Measurements from ENCODE around the gene LIMS2.

LIMS2 gene

GRCh38 chr2:127674241-127675209 lies 805 bp downstream of the LIMS2 start:
- no peak for DNase-seq (ENCODE audit: low spot score)

GRCh38 chr2:127673291-127674069 lies 1.9 kb downstream of the LIMS2 start:
- no peak for DNase-seq (ENCODE audit: low spot score)

DNA sequence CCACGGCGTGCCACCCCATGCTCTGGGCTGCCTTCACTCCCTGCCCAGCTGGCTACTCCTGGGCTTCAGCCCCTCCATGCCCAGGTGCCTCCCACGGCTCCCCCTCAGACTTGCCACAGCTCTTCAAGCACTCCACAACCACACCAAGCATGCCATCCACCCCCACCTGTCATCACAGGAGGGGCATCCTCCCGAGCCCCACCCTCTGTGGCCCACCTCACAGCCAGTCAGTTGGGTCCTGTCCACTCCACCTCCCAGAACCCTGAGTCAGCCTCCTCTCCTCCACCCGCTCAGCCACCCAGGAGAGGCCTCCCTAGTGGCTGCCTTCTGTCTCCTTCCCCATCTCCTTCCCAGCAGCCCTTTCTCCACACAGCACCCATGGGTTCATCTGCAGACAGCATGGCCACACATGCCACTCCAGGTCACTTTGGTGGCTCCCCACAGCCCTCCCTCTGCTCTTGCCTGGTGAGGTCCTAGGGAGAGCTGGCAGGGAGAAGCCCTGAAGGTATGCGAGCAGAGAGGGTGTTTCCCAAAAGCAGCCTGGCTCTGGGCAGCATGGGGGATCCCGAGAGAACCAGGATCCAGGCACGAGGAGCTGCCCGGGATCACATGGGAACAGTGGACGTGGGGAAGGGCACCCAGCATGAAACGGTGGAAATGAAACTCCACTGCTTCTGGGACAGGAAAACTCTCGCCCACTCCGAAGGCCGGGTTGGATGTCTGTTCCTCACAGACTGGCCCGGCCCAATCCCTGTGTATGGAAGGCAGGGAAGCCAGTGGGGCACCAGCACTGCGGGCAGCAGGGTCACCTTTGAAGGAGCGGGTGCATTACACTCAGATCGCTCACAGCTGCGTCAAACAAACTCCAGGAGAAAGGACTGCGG lies 2.7 kb downstream of the LIMS2 start:
- DNase-seq (ENCODE audit: low spot score): no peak

DNA sequence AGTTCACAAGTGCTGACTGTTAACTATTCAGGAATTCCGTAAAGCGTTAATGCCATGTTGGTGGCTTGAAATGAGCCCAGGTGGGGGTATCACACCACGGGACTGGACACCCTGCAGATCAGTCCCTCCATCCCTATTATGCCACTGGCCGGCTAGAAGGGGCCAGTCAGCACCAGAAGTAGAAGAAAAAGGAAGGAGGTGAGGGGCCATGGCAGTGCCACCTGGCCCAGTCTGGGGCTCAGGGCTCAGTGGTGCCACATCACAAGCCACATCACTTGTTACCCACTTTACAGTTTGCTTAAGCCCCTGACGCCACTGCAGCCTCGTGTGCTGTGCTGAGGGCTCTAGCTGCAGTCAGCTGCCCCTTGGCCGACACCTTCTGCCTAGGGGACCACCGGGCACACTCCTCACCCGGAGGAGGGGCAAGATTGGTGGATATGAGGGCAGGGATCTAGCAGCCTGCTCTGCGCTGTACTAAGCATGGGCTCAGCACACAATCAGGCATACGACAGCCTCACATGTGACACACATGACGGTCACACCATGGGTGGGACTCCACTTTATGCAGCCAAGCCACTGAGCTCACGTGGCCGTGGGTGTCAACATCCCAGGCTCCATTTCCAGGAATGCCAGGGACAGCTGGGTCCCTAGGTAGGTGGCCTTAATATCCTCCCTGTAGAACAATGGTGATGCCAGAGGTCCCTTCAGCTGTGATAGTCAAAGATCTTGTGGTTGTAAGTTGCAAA lies 3.6 kb downstream of the LIMS2 start:
- DNase-seq (ENCODE audit: low spot score): no peak

DNA sequence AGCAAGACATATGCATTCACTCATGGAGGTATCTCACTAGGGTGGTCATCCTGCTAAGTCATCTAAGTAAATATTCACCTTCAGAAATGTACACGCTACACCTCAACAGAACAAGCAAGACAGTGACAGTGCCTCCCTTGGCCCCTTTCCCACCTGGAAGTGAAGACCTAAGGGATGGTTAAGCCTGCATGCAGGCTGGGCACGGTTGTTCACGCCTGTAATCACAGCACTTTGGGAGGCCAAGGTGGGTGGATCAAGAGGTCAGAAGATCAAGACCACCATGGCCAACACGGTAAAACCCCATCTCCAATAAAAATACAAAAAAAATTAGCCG lies 4.4 kb downstream of the LIMS2 start:
- no peak for DNase-seq (ENCODE audit: low spot score)

DNA sequence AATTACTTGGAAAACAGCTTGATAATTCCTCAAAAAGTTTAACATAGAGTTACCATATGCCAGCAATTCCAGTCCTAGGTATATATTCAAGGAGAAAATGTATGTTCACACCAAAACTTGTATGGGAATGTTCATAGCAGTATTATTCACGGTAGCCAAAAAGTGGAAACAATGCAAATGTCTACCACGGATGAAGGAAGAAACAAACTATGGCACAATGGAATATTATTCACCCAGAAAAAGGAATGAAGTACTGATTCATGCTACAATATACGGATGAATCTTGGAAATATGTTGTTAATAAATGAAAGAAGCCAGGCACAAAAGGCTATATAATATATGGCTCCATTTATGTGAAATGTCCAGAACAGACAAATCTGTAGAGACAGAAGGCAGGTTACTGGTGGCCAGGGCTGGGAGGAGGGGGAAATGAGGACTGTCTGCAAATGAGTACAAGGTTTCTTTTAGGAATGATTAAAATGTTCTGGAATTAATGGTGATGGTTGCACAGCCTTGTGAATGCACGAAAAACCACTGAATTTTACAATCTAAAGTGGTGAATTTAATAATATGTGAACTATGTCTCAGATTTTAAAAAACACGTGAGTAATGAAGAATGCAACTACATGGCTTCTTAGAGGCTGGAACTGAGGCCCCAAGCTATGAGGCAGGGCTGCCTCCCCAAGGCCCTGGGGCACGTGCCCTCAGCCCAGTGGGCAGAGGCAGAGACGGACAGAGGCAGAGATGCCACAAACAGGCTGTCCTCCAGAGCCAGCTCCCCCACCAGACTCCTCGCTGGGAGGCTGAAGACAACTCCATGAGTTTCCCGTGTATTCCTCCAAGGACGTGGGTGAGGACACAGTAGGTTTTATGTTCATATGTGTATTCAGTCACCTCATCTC lies 5.0 kb downstream of the LIMS2 start:
- DNase-seq (ENCODE audit: low spot score): no peak

DNA sequence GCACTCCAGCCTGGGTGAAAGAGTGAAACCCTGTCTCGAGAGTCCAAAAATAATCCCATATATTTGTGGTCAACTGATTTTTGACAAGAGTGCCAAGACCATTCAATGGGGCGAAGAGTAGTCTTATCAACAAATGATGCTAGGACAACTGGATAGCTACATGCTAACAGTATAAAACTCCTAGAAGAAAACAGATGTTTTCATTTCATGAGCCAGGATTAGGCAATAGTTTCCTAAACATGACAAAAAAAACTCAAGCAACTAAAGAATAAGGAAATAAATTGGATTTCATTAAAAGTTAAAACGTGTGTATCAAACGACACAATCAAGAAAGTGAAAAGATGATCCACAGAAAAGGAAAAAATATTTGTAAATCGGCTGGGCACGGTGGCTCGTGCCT lies 6.3 kb downstream of the LIMS2 start:
- no peak for DNase-seq (ENCODE audit: low spot score)

GRCh38 chr2:127665267-127665893 lies 9.9 kb downstream of the LIMS2 start:
- no peak for DNase-seq (ENCODE audit: low spot score)

DNA sequence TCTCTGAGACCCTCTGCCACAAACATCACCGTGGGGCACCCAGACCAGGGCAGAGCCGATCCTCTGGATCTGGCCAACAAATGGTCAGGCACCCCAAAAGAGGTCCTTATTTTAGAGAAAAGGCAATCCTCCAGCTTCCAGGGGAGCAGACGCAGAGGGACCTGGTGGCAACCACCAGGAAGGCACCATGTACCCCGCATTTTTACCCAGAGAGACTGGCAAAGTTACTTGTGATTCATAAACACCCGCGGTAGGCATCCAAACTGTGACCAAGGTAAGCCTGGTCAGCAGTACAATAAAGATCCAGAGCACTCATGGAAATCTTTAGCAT lies 10.5 kb downstream of the LIMS2 start:
- no peak for DNase-seq (ENCODE audit: low spot score)

GRCh38 chr2:127664065-127664894 lies 11.1 kb downstream of the LIMS2 start:
- DNase-seq (ENCODE audit: low spot score): no peak

DNA sequence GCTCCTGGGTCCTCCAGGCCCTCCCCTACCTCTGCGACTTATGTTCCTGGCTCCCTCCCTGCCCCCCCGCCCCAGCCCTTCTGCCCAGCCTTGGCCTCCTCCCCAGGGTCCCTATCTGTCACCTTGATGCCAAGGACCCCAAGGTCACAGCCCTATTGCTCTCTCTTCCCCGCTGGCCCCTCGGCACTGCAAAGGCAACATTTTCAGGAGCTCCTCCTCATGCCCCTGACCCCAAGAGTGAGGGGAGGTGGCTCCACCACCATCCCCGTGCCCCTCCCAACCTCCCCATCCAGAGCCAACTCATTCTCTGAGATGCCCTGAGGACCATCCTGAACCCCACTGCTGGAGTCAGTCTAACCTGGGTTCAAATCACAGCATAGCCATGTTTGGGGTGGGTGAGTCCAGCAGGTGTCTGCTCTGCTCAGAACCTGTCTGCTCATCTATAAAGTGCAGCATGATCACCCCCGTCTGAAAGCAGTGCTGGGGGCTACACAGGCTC lies 11.7 kb downstream of the LIMS2 start:
- no peak for DNase-seq (ENCODE audit: low spot score)

GRCh38 chr2:127662937-127663565 lies 12.3 kb downstream of the LIMS2 start:
- DNase-seq (ENCODE audit: low spot score): no peak

GRCh38 chr2:127661949-127662510 lies 13.3 kb downstream of the LIMS2 start:
- DNase-seq (ENCODE audit: low spot score): no peak

DNA sequence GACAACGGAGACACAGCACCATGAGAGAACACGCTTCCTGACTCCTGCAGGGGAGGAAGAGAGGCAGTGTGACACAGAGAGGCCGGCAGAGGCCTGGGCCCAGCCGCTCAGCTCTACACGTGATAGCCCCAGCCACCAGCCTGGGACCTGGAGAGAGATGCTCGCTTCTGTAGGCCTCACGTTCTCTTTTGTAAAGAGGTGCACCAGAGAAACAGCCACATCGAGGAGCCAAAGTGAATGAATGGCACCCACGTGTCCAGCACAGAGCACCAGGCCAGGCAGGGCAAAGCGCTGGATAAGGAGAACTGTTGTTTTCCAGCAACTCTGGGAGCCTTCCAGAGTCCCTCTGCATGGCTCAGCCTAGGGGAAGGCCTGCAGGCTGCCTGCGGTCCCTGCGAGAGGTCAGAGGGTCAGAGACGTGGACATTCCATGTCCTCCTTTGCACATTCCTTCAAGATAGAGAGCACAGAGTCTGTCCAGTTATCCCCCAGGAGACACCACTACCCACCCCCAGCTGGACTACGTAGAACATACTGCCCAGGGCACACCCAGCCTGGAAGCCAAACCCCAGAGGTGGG lies 14.2 kb downstream of the LIMS2 start:
- DNase-seq (ENCODE audit: low spot score): peak; percentile 66

DNA sequence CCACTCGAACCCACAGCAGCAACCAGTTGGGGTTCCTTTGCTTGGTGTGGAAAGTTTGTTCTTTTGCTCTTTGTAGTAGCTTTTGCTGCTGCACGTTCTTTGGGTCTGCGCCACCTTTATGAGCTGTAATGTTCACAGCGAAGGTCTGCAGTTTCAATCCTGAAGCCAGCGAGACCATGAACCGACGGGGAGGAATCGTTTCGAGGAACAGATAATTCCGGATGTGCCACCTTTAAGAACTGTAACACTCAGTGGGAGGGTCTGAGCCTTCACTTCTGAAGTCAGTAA lies 15.1 kb downstream of the LIMS2 start:
- no peak for DNase-seq (ENCODE audit: low spot score)

GRCh38 chr2:127659408-127660290 lies 15.7 kb downstream of the LIMS2 start:
- no peak for DNase-seq (ENCODE audit: low spot score)

All from Ammon's horn (tissue), 1 donor.